ENCODE results near the gene PCGF1. TPM values are rescaled to one million over a fixed set of nuclear protein-coding genes. Genes with fewer than 3 reads are reported as not detected.
"Not testable (repeated sequence)": the region's sequence is repeated elsewhere in the genome, so short reads cannot be mapped to it uniquely, and the experiment has no call there.

Gene PCGF1
- total RNA-seq, 1 donor: 16.2 TPM

DNA sequence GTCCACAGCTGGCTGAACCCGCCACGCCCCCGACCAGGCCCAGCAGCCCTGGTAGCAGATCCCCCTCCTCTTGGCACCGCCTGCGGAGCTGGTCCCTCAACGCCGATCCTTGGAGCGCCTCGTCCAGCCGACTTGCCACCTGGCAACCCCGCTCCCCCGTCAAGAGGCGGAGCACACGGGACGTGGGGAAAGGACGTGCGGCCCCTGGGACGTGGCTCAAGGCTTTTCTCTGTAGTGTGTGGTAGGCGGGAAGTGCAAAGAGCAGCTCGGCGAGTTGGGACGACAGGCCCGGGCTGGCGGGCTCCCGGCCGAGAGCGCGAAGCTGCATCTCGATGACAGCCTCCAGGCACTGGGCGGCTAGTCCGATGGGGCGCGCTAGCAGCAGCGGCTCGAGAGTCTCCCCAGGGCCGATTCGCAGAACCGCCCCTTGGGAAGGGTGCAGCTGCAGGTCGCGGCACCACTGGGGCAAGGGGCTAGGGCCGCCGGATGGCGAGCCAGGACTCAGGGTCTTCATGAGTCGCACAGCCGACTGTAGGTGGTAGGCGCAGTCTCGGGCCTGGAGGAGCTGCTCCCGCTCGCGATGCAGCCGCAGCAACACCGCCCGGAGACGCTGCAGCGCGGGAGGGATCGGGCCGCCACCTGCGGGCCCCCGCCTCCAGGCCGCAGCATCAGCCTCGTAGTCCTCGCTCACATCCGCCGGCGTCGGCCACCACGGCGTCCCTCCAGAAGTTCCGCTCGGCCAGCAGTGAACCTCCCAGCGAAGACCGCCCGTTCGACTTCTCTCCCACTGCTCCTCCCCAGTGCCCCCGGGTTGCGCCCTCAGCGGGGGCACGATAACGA lies 25.3 kb downstream of the PCGF1 start:
- peak in 2 of 3 donors; percentile 37 to 58 for DNase-seq (ENCODE audit: low read depth in 2 of 3, low spot score in 2 of 3)

- no peak for DNase-seq (ENCODE audit: low read depth in 2 of 3, low spot score in 2 of 3)
Measured at GRCh38 chr2:74481431-74481830, 26.1 kb downstream of the PCGF1 start.

DNA sequence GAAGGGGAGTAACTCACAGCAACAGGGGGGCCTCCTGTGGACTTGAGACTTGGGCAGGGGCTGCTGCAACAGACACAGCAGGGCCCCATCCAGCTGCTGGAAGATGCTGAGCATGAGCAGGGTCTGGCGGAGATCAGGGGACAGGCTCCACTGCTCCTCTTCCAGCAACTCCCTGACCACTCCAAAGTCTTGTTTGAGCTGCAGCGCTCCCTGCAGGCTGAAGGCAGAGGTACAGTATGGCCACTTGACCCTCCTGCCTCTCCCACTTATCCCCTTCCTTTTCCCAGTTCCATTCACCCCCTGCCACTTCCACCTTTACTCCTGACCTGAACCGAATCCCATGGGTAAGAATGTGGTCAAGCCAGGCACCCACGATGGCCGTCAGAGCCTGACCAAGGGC lies 32.6 kb downstream of the PCGF1 start:
- DNase-seq (ENCODE audit: low read depth in 2 of 3, low spot score in 2 of 3): no peak

- DNase-seq (ENCODE audit: low read depth in 2 of 3, low spot score in 2 of 3): no peak
Measured at GRCh38 chr2:74474481-74474880, 33.0 kb downstream of the PCGF1 start.

DNA sequence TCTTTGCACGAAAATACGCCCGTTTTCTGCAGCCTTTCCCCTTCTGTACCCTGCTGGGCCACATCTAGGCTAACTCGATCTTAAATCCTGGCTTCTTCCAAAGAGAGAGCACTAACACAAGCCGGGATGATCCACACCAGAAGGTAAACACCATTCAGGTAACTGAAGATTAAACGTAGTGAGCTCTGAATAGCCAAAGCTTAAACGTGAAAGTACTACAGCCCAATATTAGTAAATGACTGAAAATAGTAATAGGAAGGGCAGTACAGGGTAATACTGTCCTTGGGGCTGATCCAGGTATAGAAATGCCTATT lies 34.6 kb downstream of the PCGF1 start:
- no peak for DNase-seq (ENCODE audit: low read depth in 2 of 3, low spot score in 2 of 3)

GRCh38 chr2:74472086-74472944 lies 35.2 kb downstream of the PCGF1 start, which contains the start of gene MRPL53:
TSS of gene MRPL53 (minus strand) at chr2:74472680. CDS start at chr2:74472660, 20 bp downstream.
- DNase-seq (ENCODE audit: low read depth in 2 of 3, low spot score in 2 of 3): peak; percentile 95 to 97 (median 97)

DNA sequence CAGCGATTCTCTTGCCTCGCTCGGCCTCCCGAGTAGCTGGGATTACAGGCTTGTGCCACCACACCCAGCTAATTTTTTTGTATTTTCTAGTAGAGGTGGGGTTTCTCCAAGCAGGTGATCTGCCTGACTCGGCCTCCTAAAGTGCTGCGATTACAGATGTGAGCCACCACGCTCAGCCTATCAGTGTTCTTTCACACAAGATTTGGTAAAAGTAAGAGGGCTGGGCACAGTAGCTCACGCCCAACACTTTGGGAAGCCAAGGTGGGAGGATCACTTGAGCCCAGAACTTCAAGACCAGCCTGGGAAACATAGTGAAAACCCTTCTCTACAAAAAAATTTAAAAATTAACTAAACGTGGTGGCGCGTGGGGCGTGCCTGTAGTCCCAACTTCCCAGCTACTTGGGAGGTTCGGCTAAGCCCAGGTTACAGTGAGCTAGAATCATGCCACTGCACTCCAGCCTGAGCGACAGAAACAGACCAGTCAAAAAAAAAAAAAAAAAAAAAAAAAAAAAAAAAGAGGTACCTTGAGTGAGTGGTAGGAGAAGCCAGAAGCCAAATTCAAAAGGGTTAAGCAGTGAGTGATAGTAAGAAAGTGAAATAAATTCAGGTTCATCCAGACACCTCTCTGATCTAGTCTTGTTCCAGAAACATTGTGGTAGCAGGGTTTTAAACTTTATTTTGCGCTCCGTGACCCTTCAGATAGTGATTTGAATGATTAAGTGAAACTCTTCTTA lies 36.0 kb downstream of the PCGF1 start:
- no peak for DNase-seq (ENCODE audit: low read depth in 2 of 3, low spot score in 2 of 3)

GRCh38 chr2:74470742-74471141 lies 36.8 kb downstream of the PCGF1 start:
- not testable (repeated sequence) for DNase-seq (ENCODE audit: low read depth in 2 of 3, low spot score in 2 of 3)

GRCh38 chr2:74464406-74464805 lies 43.1 kb downstream of the PCGF1 start:
- no peak for DNase-seq (ENCODE audit: low read depth in 2 of 3, low spot score in 2 of 3)

GRCh38 chr2:74462786-74463105 lies 44.7 kb downstream of the PCGF1 start:
- no peak for DNase-seq (ENCODE audit: low read depth in 2 of 3, low spot score in 2 of 3)

- no peak for DNase-seq (ENCODE audit: low read depth in 2 of 3, low spot score in 2 of 3)
Measured at GRCh38 chr2:74462054-74462785, 45.3 kb downstream of the PCGF1 start.

DNA sequence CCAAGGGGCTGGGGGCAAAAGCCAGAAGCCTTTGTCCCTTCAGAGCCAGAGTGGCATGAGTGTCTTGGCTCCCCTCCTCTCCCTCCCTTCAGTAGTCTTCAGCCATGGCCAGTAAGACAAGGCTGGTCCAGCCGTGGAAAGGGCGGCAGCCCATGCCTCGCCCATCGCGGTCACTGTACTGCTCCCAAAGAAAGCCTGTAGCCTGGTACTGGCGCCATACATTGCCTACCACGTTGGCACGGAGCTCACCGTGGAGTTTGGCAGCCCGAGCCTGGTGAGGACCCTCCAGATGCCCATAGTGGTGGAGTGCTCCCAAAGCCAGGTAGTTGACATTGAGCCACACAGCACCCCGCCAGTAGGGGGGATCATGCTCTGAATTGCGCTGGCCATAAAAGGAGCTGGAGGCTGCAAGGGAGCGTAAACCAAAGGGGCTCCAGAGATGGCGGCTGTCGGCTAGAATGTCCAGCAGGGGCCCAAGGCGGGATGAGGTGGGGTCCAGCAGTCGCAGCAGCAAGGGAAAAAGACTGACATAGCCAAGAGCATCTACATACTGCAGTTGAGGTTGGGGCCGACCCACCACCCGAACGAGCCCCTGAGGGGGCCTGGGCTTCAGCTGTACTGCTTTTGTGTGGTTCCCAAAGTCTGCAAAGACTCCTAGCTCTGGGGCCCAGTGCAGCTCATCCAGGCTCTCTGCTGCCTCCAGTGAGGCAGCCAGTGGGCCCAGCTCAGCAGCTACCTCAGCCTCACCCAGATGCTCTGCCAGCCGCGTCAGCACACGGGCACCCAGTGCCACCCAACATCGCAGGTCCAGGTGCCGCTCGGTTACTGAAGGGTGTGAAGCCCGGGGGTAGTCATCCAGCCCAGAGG lies 46.1 kb downstream of the PCGF1 start:
- DNase-seq (ENCODE audit: low read depth in 2 of 3, low spot score in 2 of 3): no peak

GRCh38 chr2:74460187-74460586 lies 47.3 kb downstream of the PCGF1 start:
- not testable (repeated sequence) for DNase-seq (ENCODE audit: low read depth in 2 of 3, low spot score in 2 of 3)

DNA sequence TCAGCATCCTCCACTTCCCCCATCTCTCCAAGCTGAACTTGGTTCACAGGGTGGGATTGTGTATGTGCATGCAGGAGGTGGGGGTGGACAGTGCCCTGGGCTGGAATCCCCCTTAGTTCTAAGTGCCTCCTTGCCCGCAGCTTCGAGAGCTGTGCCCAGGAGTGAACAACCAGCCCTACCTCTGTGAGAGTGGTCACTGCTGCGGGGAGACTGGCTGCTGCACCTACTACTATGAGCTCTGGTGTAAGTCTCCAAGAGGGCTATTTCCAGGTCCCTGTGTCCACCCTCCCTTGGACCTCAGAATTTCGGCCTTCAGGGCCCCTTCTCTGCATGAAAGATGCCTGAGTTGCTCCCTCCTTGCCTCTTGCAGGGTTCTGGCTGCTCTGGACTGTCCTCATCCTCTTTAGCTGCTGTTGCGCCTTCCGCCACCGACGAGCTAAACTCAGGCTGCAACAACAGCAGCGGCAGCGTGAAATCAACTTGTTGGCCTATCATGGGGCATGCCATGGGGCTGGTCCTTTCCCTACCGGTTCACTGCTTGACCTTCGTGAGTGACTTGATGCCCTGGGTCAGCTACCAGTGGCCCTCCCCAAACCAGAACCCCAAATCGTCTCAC lies 47.9 kb downstream of the PCGF1 start:
- not testable (repeated sequence) for DNase-seq (ENCODE audit: low read depth in 2 of 3, low spot score in 2 of 3)

DNA sequence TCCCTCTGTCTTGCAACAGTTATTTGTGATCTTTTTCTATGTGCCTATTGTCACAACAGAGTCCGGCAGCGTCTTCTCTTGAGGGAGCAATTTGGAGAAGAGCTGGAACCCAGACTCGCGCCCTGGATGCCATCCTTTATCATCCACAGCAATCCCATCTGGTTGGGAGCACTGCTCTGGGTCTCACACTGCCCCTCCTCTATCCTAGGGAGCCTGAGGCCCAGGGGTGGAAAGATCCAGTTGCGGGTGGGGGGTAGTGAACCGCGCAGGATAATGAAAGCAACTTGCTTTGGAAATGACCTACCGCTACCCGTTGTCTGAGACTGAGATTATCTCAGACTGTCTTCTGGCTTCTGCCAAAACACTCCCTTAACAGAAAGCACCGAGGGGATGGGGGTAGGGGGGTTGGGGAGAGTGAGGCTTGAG lies 48.5 kb downstream of the PCGF1 start:
- DNase-seq (ENCODE audit: low read depth in 2 of 3, low spot score in 2 of 3): no peak

- peak in 2 of 3 donors; percentile 100 for DNase-seq (ENCODE audit: low read depth in 2 of 3, low spot score in 2 of 3)
Measured at GRCh38 chr2:74458132-74458937, 49.2 kb downstream of the PCGF1 start, which contains the start of gene WBP1. TSS of gene WBP1 (plus strand) at chr2:74458438. CDS start at chr2:74458603, 165 bp downstream.

GRCh38 chr2:74457549-74458131 lies 49.9 kb downstream of the PCGF1 start:
- peak; percentile 85 to 94 (median 85) for DNase-seq (ENCODE audit: low read depth in 2 of 3, low spot score in 2 of 3)

DNA sequence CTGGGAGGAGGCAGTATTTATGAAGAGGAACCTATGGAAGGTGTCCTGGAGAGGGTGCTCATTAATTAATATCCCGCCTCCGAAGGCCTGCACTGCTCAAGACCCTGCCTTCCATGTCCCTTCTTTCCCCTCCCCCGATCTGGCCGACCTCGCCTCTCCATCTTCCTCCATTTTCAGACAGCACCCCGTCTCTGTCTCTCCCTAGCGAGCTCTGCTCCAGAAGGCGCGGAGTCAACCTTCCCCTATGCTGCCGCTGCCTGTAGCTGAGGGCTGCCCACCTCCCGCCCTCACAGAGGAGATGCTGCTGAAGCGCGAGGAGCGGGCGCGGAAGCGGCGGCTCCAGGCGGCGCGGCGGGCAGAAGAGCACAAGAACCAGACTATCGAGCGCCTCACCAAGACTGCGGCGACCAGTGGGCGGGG lies 50.4 kb downstream of the PCGF1 start:
- no peak for DNase-seq (ENCODE audit: low read depth in 2 of 3, low spot score in 2 of 3)
